Activated CD4-positive, alpha-beta T cell treated with anti-CD3 and anti-CD28 coated beads for 4 hours (primary cell): ENCODE data around the gene CCHCR1.

Experiments used
- DNase-seq, 2 donors: peaks; one replicate each; pipeline ENCODE4 v3.0.0-alpha.2; 2020

Gene CCHCR1

GRCh38 chr6:31161216-31162126 is 3.9 kb upstream of the CCHCR1 start:
- no peak for DNase-seq

- no peak for DNase-seq
Observed at GRCh38 chr6:31158863-31159855, 1.6 kb upstream of the CCHCR1 start.

DNA sequence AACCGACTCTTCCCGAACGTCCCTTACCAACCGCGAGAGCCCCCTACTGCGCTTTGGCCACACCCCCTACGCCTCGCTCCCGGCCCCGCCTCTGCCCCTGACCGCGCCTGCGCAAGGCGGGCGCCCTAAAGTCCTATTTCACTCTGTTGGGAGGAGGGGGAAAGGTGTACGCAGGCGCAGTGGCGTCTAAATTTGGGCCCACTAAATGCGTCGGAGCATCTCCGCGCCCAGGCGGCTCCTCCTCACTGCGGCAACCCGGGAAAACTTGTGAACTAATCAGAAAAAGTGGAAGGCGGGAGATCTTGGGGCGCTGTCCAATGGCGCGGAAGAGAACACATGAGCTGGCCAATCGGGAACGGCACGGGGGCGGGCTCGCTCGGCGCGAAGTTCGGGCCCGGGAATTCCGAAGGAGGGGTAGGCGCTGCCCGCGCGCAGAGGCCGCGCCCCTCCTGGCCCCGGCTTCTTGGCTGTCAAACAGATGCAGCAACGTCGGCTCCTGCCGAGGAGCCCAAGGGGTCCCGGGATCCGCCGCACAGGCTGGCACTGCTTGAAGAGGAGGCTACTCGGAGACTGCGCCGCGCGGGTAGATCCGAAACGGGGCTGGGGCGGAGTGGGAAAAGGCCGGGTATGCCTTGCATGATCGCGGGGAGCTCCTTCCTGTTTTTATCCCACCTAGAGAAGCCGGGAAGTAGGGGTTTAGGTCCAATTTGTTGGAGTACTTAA is 699 bp upstream of the CCHCR1 start, which contains the start of gene TCF19:
TSS of gene TCF19 (plus strand) at position 450 of the 723 bp plus-strand sequence. CDS start 881 bp downstream, outside the sequence.
- peak; percentile 99 for DNase-seq

- no peak for DNase-seq
Observed at GRCh38 chr6:31156641-31157040, 961 bp downstream of the CCHCR1 start.

DNA sequence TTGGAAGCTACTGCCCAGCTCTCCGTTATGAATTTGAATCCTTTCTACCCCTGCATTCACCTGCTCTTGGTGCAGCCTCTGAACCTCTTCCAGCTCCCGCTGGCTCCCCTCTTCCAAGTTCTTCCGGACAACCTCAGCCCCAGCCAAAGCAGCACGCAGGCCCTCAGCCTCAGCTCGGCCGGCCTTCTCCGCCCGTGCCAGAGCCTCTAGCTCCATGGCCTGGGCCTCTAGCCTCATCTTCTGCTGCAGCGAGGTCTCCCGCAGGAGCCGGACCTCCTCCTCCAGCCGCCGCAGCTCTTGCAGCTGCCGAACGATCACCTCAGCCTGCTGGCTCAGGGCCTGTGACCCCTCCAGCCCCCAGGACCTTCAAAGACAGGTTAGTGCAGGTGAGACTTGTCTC is 3.2 kb downstream of the CCHCR1 start:
- no peak for DNase-seq

- no peak for DNase-seq
Observed at GRCh38 chr6:31152781-31153180, 4.8 kb downstream of the CCHCR1 start.

DNA sequence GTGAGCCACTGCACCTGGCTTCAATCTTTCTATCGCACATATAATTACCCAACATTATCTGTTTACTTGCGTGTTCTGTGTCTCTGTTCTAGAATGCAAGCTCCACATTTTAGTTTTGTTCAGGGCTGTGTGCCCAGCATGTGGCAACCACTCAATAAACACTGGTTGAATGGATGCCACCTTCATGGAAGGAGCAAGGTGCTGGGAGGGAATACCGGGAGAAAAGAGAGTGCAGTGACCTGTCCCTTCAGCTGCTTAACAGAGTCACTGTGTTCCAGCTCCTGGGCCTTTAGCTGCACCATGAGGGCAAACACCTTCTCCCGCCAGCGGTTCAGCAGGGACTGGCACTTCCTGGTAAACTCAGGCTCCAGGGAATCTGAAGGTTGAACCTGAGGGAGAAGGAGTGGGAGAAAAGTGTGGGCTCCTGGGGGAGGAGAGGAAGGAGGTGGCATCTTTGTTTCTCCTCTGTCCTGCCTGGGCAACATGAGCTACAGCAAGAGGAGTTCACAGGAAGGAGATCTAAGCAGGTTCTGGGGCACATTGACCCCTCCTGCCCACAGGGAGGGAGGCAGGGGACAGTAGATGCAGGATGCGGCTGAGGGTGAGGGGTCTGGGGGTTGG is 7.7 kb downstream of the CCHCR1 start:
- DNase-seq: no peak

DNA sequence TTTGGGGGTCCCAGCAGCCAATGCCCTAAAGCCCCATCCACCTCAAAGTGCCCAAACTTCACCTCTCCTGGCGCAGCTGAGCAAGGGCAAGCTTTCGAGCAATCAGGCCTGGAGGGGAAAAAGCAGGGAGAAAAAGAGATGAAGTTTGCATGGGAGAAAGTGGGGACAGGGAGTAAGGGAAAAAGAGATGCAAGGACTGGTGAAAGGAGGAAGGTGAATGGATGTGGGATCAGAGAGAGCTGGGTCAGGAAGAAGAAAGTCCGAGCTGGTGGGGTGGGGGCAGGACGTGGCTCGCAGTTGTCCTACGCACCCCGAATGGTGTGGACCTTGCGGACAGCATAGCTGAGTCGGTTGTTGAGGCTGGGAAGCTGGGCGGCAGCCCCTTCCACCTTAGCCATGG is 12.2 kb downstream of the CCHCR1 start:
- DNase-seq: no peak

- no peak for DNase-seq
Observed at GRCh38 chr6:31144970-31145340, 12.6 kb downstream of the CCHCR1 start.

GRCh38 chr6:31144296-31144969 is 13.2 kb downstream of the CCHCR1 start:
- no peak for DNase-seq

GRCh38 chr6:31143148-31143547 is 14.5 kb downstream of the CCHCR1 start:
- DNase-seq: no peak

- DNase-seq: no peak
Observed at GRCh38 chr6:31142361-31142761, 15.2 kb downstream of the CCHCR1 start.

DNA sequence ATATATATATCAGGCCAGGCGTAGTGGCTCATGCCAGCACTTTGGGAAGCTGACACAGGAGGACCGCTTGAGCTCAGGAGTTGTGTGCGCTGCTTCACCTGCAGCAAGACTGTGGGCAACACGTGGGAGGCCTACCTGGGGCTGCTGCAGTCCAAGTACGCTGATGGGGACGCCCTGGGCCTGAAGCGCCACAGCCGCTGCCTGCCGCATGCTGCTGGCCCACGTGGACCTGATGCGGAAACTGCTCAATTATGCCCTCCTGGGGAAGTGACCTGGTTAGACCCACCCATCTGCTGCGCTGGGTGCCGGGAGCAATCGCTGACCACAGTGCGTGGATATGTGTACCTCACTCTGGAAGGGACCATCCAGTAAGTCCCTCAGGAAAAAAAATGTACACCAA is 17.0 kb downstream of the CCHCR1 start:
- no peak for DNase-seq

- DNase-seq: no peak
Observed at GRCh38 chr6:31139599-31139998, 18.0 kb downstream of the CCHCR1 start.

GRCh38 chr6:31138982-31139381 is 18.6 kb downstream of the CCHCR1 start, which contains the start of gene PSORS1C2:
PSORS1C2 (minus strand) TSS chr6:31139066; CDS start chr6:31139026, 40 bp downstream.
- DNase-seq: no peak

DNA sequence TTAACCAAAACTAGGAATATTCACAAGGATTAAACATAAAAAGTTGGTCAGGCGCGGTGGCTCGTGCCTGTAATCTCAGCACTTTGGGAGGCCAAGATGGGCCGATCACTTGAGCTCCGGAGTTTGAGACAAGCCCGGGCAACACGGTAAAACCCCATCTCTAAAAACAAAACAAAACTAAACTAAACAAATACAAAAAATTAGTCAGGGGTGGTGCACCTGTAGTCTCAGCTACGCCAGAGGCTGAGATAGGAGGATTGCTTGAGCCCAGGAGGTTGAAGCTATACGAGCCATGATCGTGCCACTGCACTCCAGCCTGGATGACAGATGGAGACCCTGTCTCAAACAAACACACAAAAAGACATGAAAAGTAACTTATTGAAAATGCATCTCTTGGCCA is 21.9 kb downstream of the CCHCR1 start:
- no peak for DNase-seq

GRCh38 chr6:31132806-31133205 is 24.8 kb downstream of the CCHCR1 start:
- no peak for DNase-seq

- DNase-seq: no peak
Observed at GRCh38 chr6:31131595-31131994, 26.0 kb downstream of the CCHCR1 start.

- no peak for DNase-seq
Observed at GRCh38 chr6:31130751-31131150, 26.9 kb downstream of the CCHCR1 start.

DNA sequence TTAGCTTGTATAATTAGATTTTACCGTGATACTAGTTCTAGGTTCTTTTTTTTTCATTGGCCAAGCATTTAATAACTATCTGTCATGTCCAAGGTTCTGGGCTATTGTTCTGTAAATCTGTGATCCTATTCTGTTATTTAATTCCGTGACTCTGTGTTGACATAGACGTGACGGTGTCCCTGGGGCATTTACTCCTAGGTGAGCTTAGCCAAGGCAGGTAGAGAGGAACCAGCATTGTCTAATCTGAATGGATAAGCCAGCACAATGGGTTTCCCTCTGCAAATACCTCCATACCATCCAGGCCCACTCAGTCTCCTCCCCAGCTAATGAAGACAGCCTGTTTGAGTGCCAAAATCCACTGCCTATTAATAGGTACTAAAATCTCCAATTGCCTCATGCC is 28.5 kb downstream of the CCHCR1 start:
- no peak for DNase-seq

- peak; percentile 67 to 81 for DNase-seq
Observed at GRCh38 chr6:31128093-31128676, 29.4 kb downstream of the CCHCR1 start.
